ENCODE results near the gene MMAA. TPM values are rescaled to one million over a fixed set of nuclear protein-coding genes. Genes with fewer than 3 reads are reported as not detected.

MMAA gene
- 3.3 and 5.5 TPM in 2 replicates for total RNA-seq

GRCh38 chr4:145618932-145619638, at the start of gene MMAA:
Gene MMAA, plus strand, starts transcription at chr4:145619385. Its CDS starts 19,755 bp downstream, at chr4:145639140.

DNA sequence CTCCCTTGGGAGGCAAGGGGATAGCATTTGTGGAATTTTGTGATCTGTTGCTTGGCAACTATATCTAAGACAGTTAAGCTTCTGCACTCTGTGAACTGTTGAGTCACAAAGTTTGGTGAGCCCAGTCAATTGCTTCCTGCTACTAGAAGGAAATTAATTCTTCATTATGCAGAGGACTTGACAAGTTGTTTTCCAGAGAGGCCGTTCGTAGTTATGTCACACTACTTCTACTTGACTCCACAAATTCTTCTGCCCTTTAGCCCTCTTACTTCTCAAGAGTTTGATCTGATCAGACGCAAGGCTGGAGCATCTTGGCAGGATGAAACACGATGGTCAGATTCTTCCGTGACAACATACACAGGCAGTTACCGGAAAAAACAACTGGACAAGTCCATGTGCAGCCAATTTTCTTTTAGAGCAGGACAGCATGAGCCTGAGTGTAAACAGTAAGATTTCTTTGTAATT, 60.8 kb downstream of the MMAA start, which contains the start of gene C4orf51:
C4orf51 (plus strand) TSS at position 156 of the 465 bp plus-strand sequence; CDS start at position 214, 58 bp downstream.

Other genes with a start within 250 kb of the MMAA start
- 22.1 and 27.0 TPM in 2 replicates for gene SMAD1, start 137.5 kb upstream of the MMAA start, total RNA-seq
- not detected in 2 replicates for gene C4orf51, start 60.8 kb downstream of the MMAA start, total RNA-seq